H9 (cell line): ENCODE results near the gene ACKR1. TPM values are rescaled to one million over a fixed set of nuclear protein-coding genes. Genes with fewer than 3 reads are reported as not detected.

Source experiments
- DNase-seq: peaks from one replicate; pipeline ENCODE4 v3.0.0-alpha.2; 2017
- H2AFZ ChIP-seq: one replicate; pipeline ENCODE4 v1.6.1; 2013; ENCODE audit warnings: mild to moderate bottlenecking, low read length, control low read depth, moderate library complexity
- H2AK5ac ChIP-seq: 2 replicates; pipeline ENCODE4 v1.6.1; 2013; ENCODE audit warnings: low read length, control low read depth, mixed read lengths; ENCODE audit not compliant: insufficient read length
- H2BK120ac ChIP-seq: one replicate; pipeline ENCODE4 v1.6.1; 2013; ENCODE audit warnings: low read depth, mild to moderate bottlenecking, low read length, control low read depth, inconsistent platforms; ENCODE audit not compliant: poor library complexity, severe bottlenecking
- H2BK12ac ChIP-seq: 2 replicates; pipeline ENCODE4 v1.6.1; 2013; ENCODE audit warnings: low read length, control low read depth, mixed read lengths, low read depth; ENCODE audit not compliant: insufficient read length
- H2BK15ac ChIP-seq: 2 replicates; pipeline ENCODE4 v1.6.1; 2013; ENCODE audit warnings: low read depth, low read length, control low read depth
- H2BK20ac ChIP-seq: one replicate; pipeline ENCODE4 v1.6.1; 2013; ENCODE audit warnings: low read depth, mild to moderate bottlenecking, low read length, control low read depth, inconsistent platforms; ENCODE audit not compliant: poor library complexity, severe bottlenecking
- H2BK5ac ChIP-seq: 2 replicates; pipeline ENCODE4 v1.6.1; 2013; ENCODE audit warnings: low read length, control low read depth, mixed read lengths; ENCODE audit not compliant: insufficient read length
- H3K14ac ChIP-seq: 2 replicates; pipeline ENCODE4 v1.6.1; 2013; ENCODE audit warnings: low read length, control low read depth; ENCODE audit not compliant: insufficient read depth
- H3K18ac ChIP-seq: 2 replicates; pipeline ENCODE4 v1.6.1; 2013; ENCODE audit warnings: low read depth, mild to moderate bottlenecking, mixed read lengths, low read length, control low read depth; ENCODE audit not compliant: insufficient read length
- H3K23ac ChIP-seq: 2 replicates; pipeline ENCODE4 v1.6.1; 2013; ENCODE audit warnings: low read length, control low read depth, mixed read lengths, low read depth; ENCODE audit not compliant: insufficient read length
- H3K23me2 ChIP-seq: 2 replicates; pipeline ENCODE4 v1.6.1; 2013; ENCODE audit warnings: low read depth, mild to moderate bottlenecking, mixed read lengths, low read length, control low read depth; ENCODE audit not compliant: insufficient read length, poor library complexity, severe bottlenecking
- H3K27ac ChIP-seq: 2 replicates; pipeline ENCODE4 v1.5.1; 2013; ENCODE audit warnings: low read length, control low read depth, mixed read lengths, low read depth; ENCODE audit not compliant: insufficient read length
- H3K27me3 ChIP-seq: 2 replicates; pipeline ENCODE4 v1.6.1; 2013; ENCODE audit warnings: low read length, control low read depth, inconsistent platforms; ENCODE audit not compliant: insufficient read depth
- H3K4ac ChIP-seq: 2 replicates; pipeline ENCODE4 v1.6.1; 2013; ENCODE audit warnings: low read depth, mild to moderate bottlenecking, control low read depth, inconsistent platforms, low read length, moderate library complexity
- H3K4me1 ChIP-seq: 2 replicates; pipeline ENCODE4 v1.6.1; 2013; ENCODE audit warnings: low read length, control low read depth, inconsistent platforms; ENCODE audit not compliant: insufficient read depth
- H3K4me2 ChIP-seq: 2 replicates; pipeline ENCODE4 v1.6.1; 2013; ENCODE audit warnings: low read length, control low read depth, mixed read lengths; ENCODE audit not compliant: insufficient read length, insufficient read depth
- H3K56ac ChIP-seq: 2 replicates; pipeline ENCODE4 v1.6.1; 2013; ENCODE audit warnings: low read depth, mild to moderate bottlenecking, mixed read lengths, low read length, control low read depth; ENCODE audit not compliant: insufficient read length
- H3K79me1 ChIP-seq: 2 replicates; pipeline ENCODE4 v1.6.1; 2013; ENCODE audit warnings: low read depth, mild to moderate bottlenecking, moderate library complexity, low read length, control low read depth, inconsistent platforms; ENCODE audit not compliant: insufficient read depth, poor library complexity, severe bottlenecking
- H3K79me2 ChIP-seq: 2 replicates; pipeline ENCODE4 v1.6.1; 2013; ENCODE audit warnings: low read length, control low read depth, inconsistent platforms; ENCODE audit not compliant: insufficient read depth
- H3K9ac ChIP-seq: 2 replicates; pipeline ENCODE4 v1.6.1; 2013; ENCODE audit warnings: low read length, control low read depth, mixed read lengths; ENCODE audit not compliant: insufficient read length; ENCODE audit errors: extremely low read depth
- H3K9me3 ChIP-seq: one replicate; pipeline ENCODE4 v1.6.1; 2013; ENCODE audit warnings: low read depth, low read length, inconsistent platforms; ENCODE audit not compliant: control insufficient read depth
- H3T11ph ChIP-seq: one replicate; pipeline ENCODE4 v1.6.1; 2013; ENCODE audit warnings: mild to moderate bottlenecking, low read length, control low read depth, inconsistent platforms
- H4K20me1 ChIP-seq: one replicate; pipeline ENCODE4 v1.6.1; 2013; ENCODE audit not compliant: control insufficient read depth, insufficient read length, insufficient read depth
- H4K5ac ChIP-seq: 2 replicates; pipeline ENCODE4 v1.6.1; 2013; ENCODE audit warnings: low read depth, mild to moderate bottlenecking, mixed read lengths, low read length, control low read depth; ENCODE audit not compliant: insufficient read length
- H4K8ac ChIP-seq: replicated peaks from 2 replicates; pipeline ENCODE4 v1.6.1; 2013; ENCODE audit warnings: low read length, control low read depth, mixed read lengths, low read depth; ENCODE audit not compliant: insufficient read length
- H4K91ac ChIP-seq: 2 replicates; pipeline ENCODE4 v1.6.1; 2013; ENCODE audit warnings: low read depth, mild to moderate bottlenecking, moderate library complexity, mixed read lengths, low read length, control low read depth; ENCODE audit not compliant: insufficient read length
- H3K27ac Mint-ChIP-seq, 3 experiments: 2 replicates in 2 of 3; 3 replicates in 1 of 3; pipeline ENCODE4 v1.8.0; 2020 to 2021; ENCODE audit warnings: mixed read lengths in 3 of 3, mild to moderate bottlenecking in 1 of 3, moderate library complexity in 1 of 3
- H3K27me3 Mint-ChIP-seq: 2 replicates; pipeline ENCODE4 v1.8.0; 2021; ENCODE audit warnings: low read depth, mild to moderate bottlenecking, moderate library complexity, mixed read lengths
- H3K36me3 Mint-ChIP-seq, 3 experiments: 2 replicates in 2 of 3; 3 replicates in 1 of 3; pipeline ENCODE4 v1.8.0; 2020 to 2021; ENCODE audit warnings: low read depth in 3 of 3, mixed read lengths in 3 of 3; ENCODE audit not compliant: insufficient read depth in 1 of 3
- H3K4me1 Mint-ChIP-seq, 2 experiments: 2 replicates each; pipeline ENCODE4 v1.8.0; 2020; ENCODE audit warnings: mixed read lengths in 2 of 2
- H3K4me3 Mint-ChIP-seq, 2 experiments: 2 replicates in 1 of 2; 3 replicates in 1 of 2; pipeline ENCODE4 v1.8.0; 2020 to 2021; ENCODE audit warnings: mild to moderate bottlenecking in 2 of 2, mixed read lengths in 2 of 2, moderate library complexity in 1 of 2
- H3K9me3 Mint-ChIP-seq, 2 experiments: 2 replicates in 1 of 2; 3 replicates in 1 of 2; pipeline ENCODE4 v1.8.0; 2020; ENCODE audit warnings: mild to moderate bottlenecking in 2 of 2, mixed read lengths in 2 of 2, moderate library complexity in 1 of 2
- CTCF ChIP-seq: fragments of 200-600 bp; sonication (generic); conservative IDR thresholded peaks from 3 replicates; pipeline ENCODE4 v1.8.0; 2021; ENCODE audit warnings: antibody characterized with exemption, mild to moderate bottlenecking
- WGBS: extraction: QIAGEN DNeasy Blood & Tissue Kit; methylation state at CpG from one replicate; pipeline ENCODE4 v1.1.7; 2013; ENCODE audit warnings: missing lambda C conversion rate, low lambda C conversion rate, mixed read lengths; ENCODE audit not compliant: insufficient read length; ENCODE audit errors: extremely low coverage; 5-methylcytosine and 5-hydroxymethylcytosine counted together
- total RNA-seq: library from RNA; stranded (reverse); gene quantifications from 2 replicates; pipeline ENCODE4 v1.2.1, GENCODE V29; 2021

Gene ACKR1
- total RNA-seq, 1 experiment from 2014 or later: 0.26 TPM

GRCh38 chr1:159184201-159184600 lies 20.5 kb upstream of the ACKR1 start:
- Histone ChIP-seq H3K23ac (no peak overlapping the region), H2BK120ac (no peak overlapping the region), H3K4me1 (peaks cover 2% of the 10 kb centered on the region; the same call in 1 of the 2 replicates), H3K18ac (no peak overlapping the region), H4K8ac (no peak overlapping the region), H3K4ac (no peak overlapping the region), H3K79me1 (no peaks in the 10 kb centered on the region), H3K27me3 (no peaks in the 10 kb centered on the region), H3K27ac (no peak overlapping the region), H3K14ac (no peak overlapping the region), H2AK5ac (no peak overlapping the region), H3K56ac (no peak overlapping the region), H3K79me2 (no peaks in the 10 kb centered on the region), H2BK5ac (no peak overlapping the region), H4K91ac (no peak overlapping the region), H3K23me2 (peaks cover 11% of the 10 kb centered on the region), H3K4me2 (no peak overlapping the region), H2BK20ac (no peak overlapping the region), H4K5ac (no peak overlapping the region), H3K9me3 (no peaks in the 10 kb centered on the region), H3T11ph (no peak overlapping the region), H2BK12ac (no peak overlapping the region), H3K9ac (no peak overlapping the region), H4K20me1 (no peaks in the 10 kb centered on the region), H2BK15ac (no peak overlapping the region), H2AFZ (no peak overlapping the region)
- H3K4me3 Mint-ChIP-seq: no peak overlapping the region
- H3K36me3 Mint-ChIP-seq: no peaks in the 10 kb centered on the region
- no peaks in the 10 kb centered on the region for H3K9me3 Mint-ChIP-seq
- no peak for TF ChIP-seq CTCF
- peaks cover 3% of the 10 kb centered on the region for H3K27me3 Mint-ChIP-seq
- WGBS: no CpG with 5 or more reads among the region's 2 CpGs
- DNase-seq: no peak
- no peak overlapping the region for H3K27ac Mint-ChIP-seq
- H3K4me1 Mint-ChIP-seq: peaks cover 37 to 43% of the 10 kb centered on the region in 2 experiments
